ENCODE data around the gene CFTR.
"Not testable (repeated sequence)": the region's sequence is repeated elsewhere in the genome, so short reads cannot be mapped to it uniquely, and the experiment has no call there.

CFTR gene

GRCh38 chr7:117707080-117707479 lies 227.3 kb downstream of the CFTR start:
- no peak overlapping the region for H3K27ac ChIP-seq (ENCODE audit: low read depth, low read length, poor library complexity, severe bottlenecking)
- H3K79me2 ChIP-seq (ENCODE audit: insufficient read depth, low read length): no peaks in the 10 kb centered on the region
- no peak overlapping the region for H3K4me3 ChIP-seq (ENCODE audit: low read depth, low read length, poor library complexity, severe bottlenecking)
- H4K20me1 ChIP-seq (ENCODE audit: insufficient read depth, low read length): no peaks in the 10 kb centered on the region
- H3K4me1 ChIP-seq (ENCODE audit: insufficient read depth, low read length, severe bottlenecking): no peaks in the 10 kb centered on the region
- H3F3A ChIP-seq (ENCODE audit: insufficient read depth, low read length): no peaks in the 10 kb centered on the region
- no peak overlapping the region for H2AFZ ChIP-seq (ENCODE audit: low read length)
- no peaks in the 10 kb centered on the region for H3K9me3 ChIP-seq (ENCODE audit: low read length)
- no peaks in the 10 kb centered on the region for H3K27me3 ChIP-seq (ENCODE audit: insufficient read depth, low read length)
- H3K4me2 ChIP-seq (ENCODE audit: low read length): no peak overlapping the region
- no peaks in the 10 kb centered on the region for H3K9me2 ChIP-seq (ENCODE audit: low read depth, low read length)
- no peak overlapping the region for H3K9ac ChIP-seq (ENCODE audit: low read length)
- TF ChIP-seq CTCF (IDR thresholded peaks at IDR 0.05; ENCODE audit: low read length): no peak
- no peaks in the 10 kb centered on the region for H3K36me3 ChIP-seq (ENCODE audit: insufficient read depth, low read length)

GRCh38 chr7:117708173-117708572 lies 228.3 kb downstream of the CFTR start:
- not testable (repeated sequence) for H4K20me1 ChIP-seq (ENCODE audit: insufficient read depth, low read length); H3K9me2 ChIP-seq (ENCODE audit: low read depth, low read length); H3K36me3 ChIP-seq (ENCODE audit: insufficient read depth, low read length); H3K27ac ChIP-seq (ENCODE audit: low read depth, low read length, poor library complexity, severe bottlenecking); H3K4me3 ChIP-seq (ENCODE audit: low read depth, low read length, poor library complexity, severe bottlenecking); H3F3A ChIP-seq (ENCODE audit: insufficient read depth, low read length); H3K27me3 ChIP-seq (ENCODE audit: insufficient read depth, low read length); H3K9ac ChIP-seq (ENCODE audit: low read length); H3K4me2 ChIP-seq (ENCODE audit: low read length); H2AFZ ChIP-seq (ENCODE audit: low read length); H3K4me1 ChIP-seq (ENCODE audit: insufficient read depth, low read length, severe bottlenecking); H3K79me2 ChIP-seq (ENCODE audit: insufficient read depth, low read length); H3K9me3 ChIP-seq (ENCODE audit: low read length)

GRCh38 chr7:117711556-117711955 lies 231.7 kb downstream of the CFTR start:
- no peak overlapping the region for H3K27ac ChIP-seq (ENCODE audit: low read depth, low read length, poor library complexity, severe bottlenecking)

More at GRCh38 chr7:117711556-117711955, 231.7 kb downstream of the CFTR start:
- Histone ChIP-seq H3F3A (ENCODE audit: insufficient read depth, low read length) (no peaks in the 10 kb centered on the region), H2AFZ (ENCODE audit: low read length) (no peak overlapping the region), H3K27me3 (ENCODE audit: insufficient read depth, low read length) (no peaks in the 10 kb centered on the region), H3K9me3 (ENCODE audit: low read length) (no peaks in the 10 kb centered on the region), H3K4me2 (ENCODE audit: low read length) (no peak overlapping the region), H3K4me1 (ENCODE audit: insufficient read depth, low read length, severe bottlenecking) (no peaks in the 10 kb centered on the region), H3K36me3 (ENCODE audit: insufficient read depth, low read length) (no peaks in the 10 kb centered on the region), H4K20me1 (ENCODE audit: insufficient read depth, low read length) (no peaks in the 10 kb centered on the region), H3K79me2 (ENCODE audit: insufficient read depth, low read length) (no peaks in the 10 kb centered on the region), H3K4me3 (ENCODE audit: low read depth, low read length, poor library complexity, severe bottlenecking) (no peak overlapping the region), H3K9ac (ENCODE audit: low read length) (no peak overlapping the region), H3K9me2 (ENCODE audit: low read depth, low read length) (no peaks in the 10 kb centered on the region)
- TF ChIP-seq CTCF (IDR thresholded peaks at IDR 0.05; ENCODE audit: low read length) (no peak), EZH2 (IDR thresholded peaks at IDR 0.05; ENCODE audit: borderline replicate concordance, low read length) (no peak)

Data from OCI-LY1 (cell line).